Osteocyte (in vitro differentiated cells): ENCODE measurements around the gene UTP14C. TPM values are rescaled to one million over a fixed set of nuclear protein-coding genes. Genes with fewer than 3 reads are reported as not detected.
A peak's percentile ranks its signal among the peaks of the same experiment; 100 is the strongest.

Experiments used
- DNase-seq: peaks from one replicate; pipeline ENCODE4 v3.0.0; 2021; ENCODE audit warnings: mixed read lengths; ENCODE audit not compliant: unreplicated experiment; ENCODE audit errors: extremely low spot score
- H3K27ac Mint-ChIP-seq: one replicate; pipeline ENCODE4 v1.8.0; 2021; ENCODE audit warnings: mild to moderate bottlenecking, mixed read lengths; ENCODE audit not compliant: unreplicated experiment
- H3K27me3 Mint-ChIP-seq: one replicate; pipeline ENCODE4 v1.8.0; 2021; ENCODE audit warnings: mixed read lengths; ENCODE audit not compliant: unreplicated experiment
- H3K36me3 Mint-ChIP-seq: one replicate; pipeline ENCODE4 v1.8.0; 2021; ENCODE audit warnings: mixed read lengths; ENCODE audit not compliant: unreplicated experiment
- H3K4me1 Mint-ChIP-seq: one replicate; pipeline ENCODE4 v1.8.0; 2021; ENCODE audit warnings: mixed read lengths; ENCODE audit not compliant: unreplicated experiment
- H3K4me3 Mint-ChIP-seq: one replicate; pipeline ENCODE4 v1.8.0; 2021; ENCODE audit warnings: mild to moderate bottlenecking, moderate library complexity, mixed read lengths; ENCODE audit not compliant: unreplicated experiment
- H3K9me3 Mint-ChIP-seq: one replicate; pipeline ENCODE4 v1.8.0; 2021; ENCODE audit warnings: mixed read lengths; ENCODE audit not compliant: unreplicated experiment
- total RNA-seq: library from RNA; stranded (reverse); gene quantifications from 2 replicates; pipeline ENCODE4 v1.2.1, GENCODE V29; 2021
- TF ChIP-seq, protein P1 (sequence below): fragments of 200-600 bp; sonication (generic); IDR thresholded peaks from 2 replicates; pipeline ENCODE4 v1.5.0; 2021; ENCODE audit warnings: antibody characterized with exemption, mild to moderate bottlenecking, moderate library complexity

UTP14C gene
- total RNA-seq, 1 donor from 2014 or later, result 24.2 TPM

DNA sequence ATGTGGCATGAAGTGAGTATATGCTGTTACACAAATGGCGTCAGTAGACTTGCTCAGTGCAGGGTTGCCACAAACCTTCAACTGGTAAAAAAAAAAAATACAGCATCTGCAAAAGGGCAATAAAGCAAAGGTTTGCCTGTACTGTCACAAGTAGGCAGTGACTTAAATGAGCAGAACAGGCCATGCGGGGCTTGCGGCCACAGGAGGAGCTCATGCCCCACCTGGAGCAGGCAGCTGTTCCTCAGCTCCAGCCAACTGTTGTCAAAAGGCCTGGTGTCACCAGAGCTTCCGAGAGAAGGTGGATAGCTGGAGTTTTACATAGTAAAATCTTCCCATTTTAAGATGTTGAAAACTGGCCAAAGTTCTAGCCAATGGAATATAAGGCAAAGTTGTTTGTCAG is 20.9 kb upstream of the UTP14C start:
- TF ChIP-seq, protein P1, sequence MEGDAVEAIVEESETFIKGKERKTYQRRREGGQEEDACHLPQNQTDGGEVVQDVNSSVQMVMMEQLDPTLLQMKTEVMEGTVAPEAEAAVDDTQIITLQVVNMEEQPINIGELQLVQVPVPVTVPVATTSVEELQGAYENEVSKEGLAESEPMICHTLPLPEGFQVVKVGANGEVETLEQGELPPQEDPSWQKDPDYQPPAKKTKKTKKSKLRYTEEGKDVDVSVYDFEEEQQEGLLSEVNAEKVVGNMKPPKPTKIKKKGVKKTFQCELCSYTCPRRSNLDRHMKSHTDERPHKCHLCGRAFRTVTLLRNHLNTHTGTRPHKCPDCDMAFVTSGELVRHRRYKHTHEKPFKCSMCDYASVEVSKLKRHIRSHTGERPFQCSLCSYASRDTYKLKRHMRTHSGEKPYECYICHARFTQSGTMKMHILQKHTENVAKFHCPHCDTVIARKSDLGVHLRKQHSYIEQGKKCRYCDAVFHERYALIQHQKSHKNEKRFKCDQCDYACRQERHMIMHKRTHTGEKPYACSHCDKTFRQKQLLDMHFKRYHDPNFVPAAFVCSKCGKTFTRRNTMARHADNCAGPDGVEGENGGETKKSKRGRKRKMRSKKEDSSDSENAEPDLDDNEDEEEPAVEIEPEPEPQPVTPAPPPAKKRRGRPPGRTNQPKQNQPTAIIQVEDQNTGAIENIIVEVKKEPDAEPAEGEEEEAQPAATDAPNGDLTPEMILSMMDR, result no peak
- Mint-ChIP-seq H3K9me3 (no peaks in the 10 kb centered on the region), H3K27ac (no peak overlapping the region), H3K4me3 (no peak overlapping the region), H3K27me3 (no peaks in the 10 kb centered on the region), H3K4me1 (peaks cover 6% of the 10 kb centered on the region), H3K36me3 (no peaks in the 10 kb centered on the region)
- DNase-seq, result no peak

DNA sequence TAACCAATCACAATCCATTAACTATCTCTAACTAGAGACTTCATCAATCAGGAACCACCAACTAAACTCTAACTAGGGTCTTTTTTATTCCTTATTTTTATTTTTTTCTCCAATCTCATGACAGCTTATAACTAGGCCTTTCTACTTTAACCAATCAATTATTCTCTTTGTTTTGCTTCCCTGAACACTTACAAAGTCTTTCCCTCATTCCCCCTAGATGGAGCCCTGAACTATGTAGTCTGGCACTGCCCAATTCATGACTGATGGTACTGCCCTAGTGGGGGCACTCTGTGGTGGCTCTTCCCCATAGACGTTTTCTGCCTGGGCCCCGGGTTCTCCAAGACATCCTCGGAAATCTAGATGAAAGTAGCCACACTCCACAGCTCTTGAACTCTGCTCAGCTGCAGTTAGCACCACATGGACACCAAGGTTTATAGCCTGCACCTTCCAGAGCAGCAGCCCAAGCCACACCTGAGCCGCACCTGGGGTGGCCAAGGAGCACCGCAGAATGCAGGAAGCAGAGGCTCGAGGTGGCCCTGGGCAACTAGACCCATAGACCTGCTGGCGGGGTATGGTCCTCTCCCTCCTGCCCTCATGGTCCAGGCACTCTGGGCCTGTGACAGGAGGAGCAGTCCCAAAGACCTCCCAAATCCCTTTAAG is 19.9 kb upstream of the UTP14C start:
- TF ChIP-seq, protein P1, result no peak
- H3K27ac Mint-ChIP-seq, result no peak overlapping the region
- no peak for DNase-seq
- peaks cover 2% of the 10 kb centered on the region for H3K36me3 Mint-ChIP-seq
- H3K27me3 Mint-ChIP-seq, result no peaks in the 10 kb centered on the region
- H3K4me1 Mint-ChIP-seq, result peaks cover 2% of the 10 kb centered on the region
- H3K9me3 Mint-ChIP-seq, result no peaks in the 10 kb centered on the region
- no peak overlapping the region for H3K4me3 Mint-ChIP-seq

GRCh38 chr13:52005841-52006522 is 18.5 kb upstream of the UTP14C start:
- Mint-ChIP-seq H3K27ac (no peak overlapping the region), H3K4me3 (no peak overlapping the region), H3K27me3 (no peaks in the 10 kb centered on the region), H3K36me3 (peaks cover 2% of the 10 kb centered on the region), H3K9me3 (no peaks in the 10 kb centered on the region), H3K4me1 (peaks cover 9% of the 10 kb centered on the region)
- DNase-seq, result no peak
- TF ChIP-seq, protein P1, result no peak

GRCh38 chr13:52006523-52007245 is 17.8 kb upstream of the UTP14C start:
- no peaks in the 10 kb centered on the region for H3K27me3 Mint-ChIP-seq
- H3K9me3 Mint-ChIP-seq, result no peaks in the 10 kb centered on the region
- no peak for DNase-seq
- no peak overlapping the region for H3K4me3 Mint-ChIP-seq
- TF ChIP-seq, protein P1, result no peak
- H3K36me3 Mint-ChIP-seq, result peaks cover 2% of the 10 kb centered on the region
- no peak overlapping the region for H3K27ac Mint-ChIP-seq
- H3K4me1 Mint-ChIP-seq, result peaks cover 11% of the 10 kb centered on the region

- no peak for DNase-seq
- H3K4me1 Mint-ChIP-seq, result peaks cover 18% of the 10 kb centered on the region
- peak overlapping the region; percentile 50 for H3K4me3 Mint-ChIP-seq
- peaks cover 2% of the 10 kb centered on the region for H3K36me3 Mint-ChIP-seq
- H3K27ac Mint-ChIP-seq, result no peak overlapping the region
- no peaks in the 10 kb centered on the region for H3K27me3 Mint-ChIP-seq
- no peaks in the 10 kb centered on the region for H3K9me3 Mint-ChIP-seq
- TF ChIP-seq, protein P1, result no peak
Observed at GRCh38 chr13:52009946-52010345, 14.5 kb upstream of the UTP14C start.
